Measurements from ENCODE around the gene KRTCAP2.
"Not testable (repeated sequence)": the region's sequence is repeated elsewhere in the genome, so short reads cannot be mapped to it uniquely, and the experiment has no call there.

KRTCAP2 gene

DNA sequence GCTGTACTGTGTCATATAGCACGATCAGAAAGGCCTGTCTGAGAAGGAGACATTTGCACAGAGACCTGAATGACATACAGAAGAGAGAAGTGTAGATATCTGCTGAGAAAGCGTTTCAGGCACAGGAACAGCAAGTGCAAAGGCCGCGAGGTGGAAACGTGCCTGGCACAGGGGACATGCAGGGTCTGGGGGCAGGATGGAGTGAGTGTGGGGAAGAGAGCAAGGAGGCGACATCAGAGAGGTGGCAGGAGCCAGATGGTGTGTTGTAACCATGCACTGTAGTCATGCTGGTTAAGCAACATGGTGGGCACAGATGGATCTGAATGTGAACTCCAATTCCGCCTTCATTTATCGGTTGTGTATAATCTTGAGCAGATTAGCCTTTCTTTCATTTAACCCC, 13.0 kb downstream of the KRTCAP2 start:
- H3K4me3 ChIP-seq (replicated peaks; ENCODE audit: insufficient read depth, low read length) = no peak overlapping the region
- DNase-seq (ENCODE audit: low read depth in 1 of 2, low spot score in 1 of 2) = no peak
- TF ChIP-seq SPI1 (IDR thresholded peaks at IDR 0.05; ENCODE audit: borderline replicate concordance, low read depth) (no peak), GABPA (IDR thresholded peaks at IDR 0.05; ENCODE audit: low read depth) (no peak), POLR2AphosphoS5 (IDR thresholded peaks at IDR 0.05; ENCODE audit: low read depth) (no peak)
- TF ChIP-seq, protein P1, sequence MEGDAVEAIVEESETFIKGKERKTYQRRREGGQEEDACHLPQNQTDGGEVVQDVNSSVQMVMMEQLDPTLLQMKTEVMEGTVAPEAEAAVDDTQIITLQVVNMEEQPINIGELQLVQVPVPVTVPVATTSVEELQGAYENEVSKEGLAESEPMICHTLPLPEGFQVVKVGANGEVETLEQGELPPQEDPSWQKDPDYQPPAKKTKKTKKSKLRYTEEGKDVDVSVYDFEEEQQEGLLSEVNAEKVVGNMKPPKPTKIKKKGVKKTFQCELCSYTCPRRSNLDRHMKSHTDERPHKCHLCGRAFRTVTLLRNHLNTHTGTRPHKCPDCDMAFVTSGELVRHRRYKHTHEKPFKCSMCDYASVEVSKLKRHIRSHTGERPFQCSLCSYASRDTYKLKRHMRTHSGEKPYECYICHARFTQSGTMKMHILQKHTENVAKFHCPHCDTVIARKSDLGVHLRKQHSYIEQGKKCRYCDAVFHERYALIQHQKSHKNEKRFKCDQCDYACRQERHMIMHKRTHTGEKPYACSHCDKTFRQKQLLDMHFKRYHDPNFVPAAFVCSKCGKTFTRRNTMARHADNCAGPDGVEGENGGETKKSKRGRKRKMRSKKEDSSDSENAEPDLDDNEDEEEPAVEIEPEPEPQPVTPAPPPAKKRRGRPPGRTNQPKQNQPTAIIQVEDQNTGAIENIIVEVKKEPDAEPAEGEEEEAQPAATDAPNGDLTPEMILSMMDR (IDR thresholded peaks at IDR 0.05; ENCODE audit: insufficient read depth, low read length) = no peak
- TF ChIP-seq, protein P2, sequence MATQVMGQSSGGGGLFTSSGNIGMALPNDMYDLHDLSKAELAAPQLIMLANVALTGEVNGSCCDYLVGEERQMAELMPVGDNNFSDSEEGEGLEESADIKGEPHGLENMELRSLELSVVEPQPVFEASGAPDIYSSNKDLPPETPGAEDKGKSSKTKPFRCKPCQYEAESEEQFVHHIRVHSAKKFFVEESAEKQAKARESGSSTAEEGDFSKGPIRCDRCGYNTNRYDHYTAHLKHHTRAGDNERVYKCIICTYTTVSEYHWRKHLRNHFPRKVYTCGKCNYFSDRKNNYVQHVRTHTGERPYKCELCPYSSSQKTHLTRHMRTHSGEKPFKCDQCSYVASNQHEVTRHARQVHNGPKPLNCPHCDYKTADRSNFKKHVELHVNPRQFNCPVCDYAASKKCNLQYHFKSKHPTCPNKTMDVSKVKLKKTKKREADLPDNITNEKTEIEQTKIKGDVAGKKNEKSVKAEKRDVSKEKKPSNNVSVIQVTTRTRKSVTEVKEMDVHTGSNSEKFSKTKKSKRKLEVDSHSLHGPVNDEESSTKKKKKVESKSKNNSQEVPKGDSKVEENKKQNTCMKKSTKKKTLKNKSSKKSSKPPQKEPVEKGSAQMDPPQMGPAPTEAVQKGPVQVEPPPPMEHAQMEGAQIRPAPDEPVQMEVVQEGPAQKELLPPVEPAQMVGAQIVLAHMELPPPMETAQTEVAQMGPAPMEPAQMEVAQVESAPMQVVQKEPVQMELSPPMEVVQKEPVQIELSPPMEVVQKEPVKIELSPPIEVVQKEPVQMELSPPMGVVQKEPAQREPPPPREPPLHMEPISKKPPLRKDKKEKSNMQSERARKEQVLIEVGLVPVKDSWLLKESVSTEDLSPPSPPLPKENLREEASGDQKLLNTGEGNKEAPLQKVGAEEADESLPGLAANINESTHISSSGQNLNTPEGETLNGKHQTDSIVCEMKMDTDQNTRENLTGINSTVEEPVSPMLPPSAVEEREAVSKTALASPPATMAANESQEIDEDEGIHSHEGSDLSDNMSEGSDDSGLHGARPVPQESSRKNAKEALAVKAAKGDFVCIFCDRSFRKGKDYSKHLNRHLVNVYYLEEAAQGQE (IDR thresholded peaks at IDR 0.05; ENCODE audit: insufficient replicate concordance, low read depth) = no peak
- H3K27ac ChIP-seq (replicated peaks) = no peak overlapping the region
- H3K27me3 ChIP-seq (ENCODE audit: insufficient read depth, poor library complexity, severe bottlenecking) = peaks cover 2% of the 10 kb centered on the region

DNA sequence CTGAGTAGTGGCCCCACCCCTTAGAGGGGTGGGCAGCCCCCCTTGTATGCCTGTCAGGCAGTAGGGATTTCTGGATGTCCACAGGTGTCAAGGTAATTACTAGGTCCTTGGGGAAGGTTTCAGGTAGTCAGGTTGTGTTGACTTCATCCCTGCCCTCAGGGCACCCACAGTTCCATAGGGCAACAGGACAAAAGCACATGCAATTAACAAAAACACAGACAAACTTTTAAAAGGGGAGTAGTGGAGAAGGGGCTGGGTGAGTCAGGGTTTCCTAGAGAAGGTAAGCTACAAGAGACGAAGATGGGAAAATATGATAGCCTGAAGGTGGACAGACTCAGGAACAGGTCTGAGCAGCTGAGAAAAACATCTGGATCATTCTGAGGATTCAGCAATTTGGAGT, 14.1 kb downstream of the KRTCAP2 start:
- TF ChIP-seq, protein P1 (IDR thresholded peaks at IDR 0.05; ENCODE audit: insufficient read depth, low read length) = no peak
- TF ChIP-seq POLR2AphosphoS5 (IDR thresholded peaks at IDR 0.05; ENCODE audit: low read depth) = no peak
- TF ChIP-seq, protein P2 (IDR thresholded peaks at IDR 0.05; ENCODE audit: insufficient replicate concordance, low read depth) = no peak
- no peak for TF ChIP-seq GABPA (IDR thresholded peaks at IDR 0.05; ENCODE audit: low read depth)
- no peak for TF ChIP-seq SPI1 (IDR thresholded peaks at IDR 0.05; ENCODE audit: borderline replicate concordance, low read depth)
- Histone ChIP-seq H3K27me3 (ENCODE audit: insufficient read depth, poor library complexity, severe bottlenecking) (peaks cover 2% of the 10 kb centered on the region), H3K4me3 (replicated peaks; ENCODE audit: insufficient read depth, low read length) (no peak overlapping the region), H3K27ac (replicated peaks) (no peak overlapping the region)
- DNase-seq (ENCODE audit: low read depth in 1 of 2, low spot score in 1 of 2) = no peak

DNA sequence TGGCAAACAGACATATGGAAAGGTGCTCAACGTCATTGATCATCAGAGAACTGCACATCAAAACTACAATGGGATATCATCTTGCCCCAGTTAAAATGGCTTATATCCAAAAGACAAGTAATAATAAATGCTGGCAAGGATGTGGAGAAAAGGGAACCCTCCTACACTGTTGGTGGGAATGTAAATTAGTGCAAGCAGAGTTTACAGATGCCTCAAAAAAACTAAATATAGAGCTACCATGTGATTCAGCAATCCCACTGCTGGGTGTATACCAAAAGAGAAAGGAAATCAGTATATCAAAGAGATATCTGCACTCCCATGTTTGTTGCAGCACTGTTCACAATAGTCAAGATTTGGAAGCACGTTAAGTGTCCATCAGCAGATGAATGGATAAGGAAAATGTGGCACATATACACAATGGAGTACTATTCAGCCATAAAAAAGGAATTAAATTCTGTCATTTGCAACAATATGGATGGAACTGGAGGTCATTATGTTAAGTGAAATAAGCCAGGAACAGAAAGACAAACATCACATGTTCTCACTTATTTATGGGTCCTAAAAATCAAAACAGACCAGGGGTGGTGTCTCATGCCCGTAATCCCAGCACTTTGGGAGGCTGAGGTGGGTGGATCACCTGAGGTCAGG, 17.0 kb downstream of the KRTCAP2 start:
- not testable (repeated sequence) for H3K27me3 ChIP-seq (ENCODE audit: insufficient read depth, poor library complexity, severe bottlenecking)

DNA sequence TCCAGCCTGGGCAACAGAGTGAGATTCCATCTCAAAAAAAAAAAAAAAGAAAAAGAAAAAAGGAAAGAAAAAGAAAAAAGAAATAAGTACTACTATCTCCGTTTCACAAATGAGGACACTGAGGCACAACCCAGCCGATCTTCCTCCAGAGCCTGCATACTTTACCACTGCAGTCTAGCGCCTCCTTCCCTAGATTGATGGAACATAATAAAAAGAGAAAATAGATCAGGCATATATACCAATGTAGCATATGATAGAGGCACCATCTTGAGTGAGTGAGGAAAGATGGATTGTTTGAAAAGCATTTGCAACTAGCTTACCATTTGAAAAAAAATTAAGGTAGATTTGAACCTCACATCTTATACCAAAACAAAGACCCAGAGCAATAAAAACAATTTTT, 27.6 kb downstream of the KRTCAP2 start:
- Histone ChIP-seq H3K27me3 (ENCODE audit: insufficient read depth, poor library complexity, severe bottlenecking) (no peaks in the 10 kb centered on the region), H3K4me3 (replicated peaks; ENCODE audit: insufficient read depth, low read length) (no peak overlapping the region), H3K27ac (replicated peaks) (no peak overlapping the region)
- no peak for DNase-seq (ENCODE audit: low read depth in 1 of 2, low spot score in 1 of 2)
- TF ChIP-seq, protein P1 (IDR thresholded peaks at IDR 0.05; ENCODE audit: insufficient read depth, low read length) = no peak
- no peak for TF ChIP-seq SPI1 (IDR thresholded peaks at IDR 0.05; ENCODE audit: borderline replicate concordance, low read depth)
- TF ChIP-seq, protein P2 (IDR thresholded peaks at IDR 0.05; ENCODE audit: insufficient replicate concordance, low read depth) = no peak
- no peak for TF ChIP-seq GABPA (IDR thresholded peaks at IDR 0.05; ENCODE audit: low read depth)
- TF ChIP-seq POLR2AphosphoS5 (IDR thresholded peaks at IDR 0.05; ENCODE audit: low read depth) = no peak

More for the DNA sequence above, 17.0 kb downstream of the KRTCAP2 start:
- not testable (repeated sequence) for DNase-seq (ENCODE audit: low read depth in 1 of 2, low spot score in 1 of 2); H3K27ac ChIP-seq (replicated peaks); H3K4me3 ChIP-seq (replicated peaks; ENCODE audit: insufficient read depth, low read length)

Data from HL-60 (cell line).